SH-SY5Y (cell line): Measurements from ENCODE around the gene ULBP3.

Source experiments
- GATA2 ChIP-seq: IDR thresholded peaks from 2 replicates; pipeline ENCODE4 v1.6.1; 2011; ENCODE audit warnings: mild to moderate bottlenecking, low read depth, low read length
- GATA3 ChIP-seq: IDR thresholded peaks from 2 replicates; pipeline ENCODE4 v1.6.1; 2011; ENCODE audit warnings: low read depth, mild to moderate bottlenecking, low read length, moderate library complexity

DNA sequence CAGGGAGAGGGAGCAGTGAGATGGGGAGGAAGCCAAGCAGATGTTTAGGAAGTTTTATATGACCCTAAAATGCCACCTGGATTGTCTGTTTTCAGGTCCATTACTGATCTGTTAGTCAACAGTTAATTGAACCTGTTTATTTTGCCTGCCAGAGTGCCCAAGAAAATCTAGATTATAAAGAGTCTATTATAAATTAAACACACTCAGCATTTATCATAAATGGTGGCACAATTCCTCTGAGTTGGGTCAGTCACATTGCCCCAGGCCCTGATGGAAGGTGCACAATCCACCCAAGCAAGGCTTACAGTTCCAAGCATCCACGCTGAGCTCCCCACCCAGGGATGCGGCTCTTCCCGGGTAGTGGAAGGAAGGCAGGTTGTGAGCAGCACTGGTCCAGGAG, 21.4 kb upstream of the ULBP3 start:
- TF ChIP-seq GATA2 (no peak), GATA3 (no peak)
